ENCODE data around the gene DIDO1. TPM values are rescaled to one million over a fixed set of nuclear protein-coding genes. Genes with fewer than 3 reads are reported as not detected.

DIDO1 gene
- total and polyA plus RNA-seq, 2 donors (not counting 1 experiment from before 2014, with no cell fraction given), result 57.6 to 124 TPM

- no peak overlapping the region for H3K4me3 Mint-ChIP-seq
- no peak for DNase-seq
- ChIA-PET POLR2A (no interaction called here), CTCF (no interaction called here)
- Histone ChIP-seq H2AFZ (ENCODE audit: insufficient read depth, low read depth, low read length, poor library complexity, severe bottlenecking) (no peak overlapping the region), H3K27me3 (replicated peaks in 1 of 4; ENCODE audit: control extremely low read depth in 1 of 4, control insufficient read depth in 3 of 4, insufficient read depth in 4 of 4, low read length in 3 of 4) (peaks cover 0 to 2% (median under 1%) of the 10 kb centered on the region in 4 experiments), H3K4me3 (ENCODE audit: control extremely low read depth in 1 of 5, extremely low read depth in 1 of 5, insufficient read depth in 1 of 5, low read depth in 2 of 5, low read length in 4 of 5) (no peak overlapping the region), H3K4me2 (replicated peaks; ENCODE audit: low read depth, low read length, poor library complexity, severe bottlenecking) (no peak overlapping the region), H3K9ac (ENCODE audit: low read length) (no peak overlapping the region), H3K36me3 (replicated peaks in 1 of 2; ENCODE audit: control extremely low read depth in 1 of 2, control insufficient read depth in 1 of 2, extremely low read depth in 1 of 2, insufficient read depth in 2 of 2, low read length in 1 of 2) (peaks cover 0 to 23% of the 10 kb centered on the region in 2 experiments), H3K27ac (ENCODE audit: low read length in 2 of 2) (no peak overlapping the region), H3K9me3 (ENCODE audit: control extremely low read depth in 1 of 3, control insufficient read depth in 2 of 3, insufficient read depth in 1 of 3, low read length in 2 of 3) (no peaks in the 10 kb centered on the region), H3K4me1 (ENCODE audit: control insufficient read depth in 2 of 2, insufficient read depth in 2 of 2, low read length in 2 of 2) (peaks cover 0 to 5% of the 10 kb centered on the region in 2 donors), H4K20me1 (ENCODE audit: control insufficient read depth, insufficient read depth, low read length, poor library complexity, severe bottlenecking) (no peaks in the 10 kb centered on the region), H3K79me2 (ENCODE audit: control insufficient read depth, insufficient read depth, low read length) (no peaks in the 10 kb centered on the region)
- no peak overlapping the region for H3K27ac Mint-ChIP-seq
- no peaks in the 10 kb centered on the region for H3K9me3 Mint-ChIP-seq (ENCODE audit: insufficient read depth)
- no peak for TF ChIP-seq EZH2 (IDR thresholded peaks at IDR 0.05; ENCODE audit: borderline replicate concordance, insufficient read depth, low read depth, low read length, poor library complexity, severe bottlenecking)
- TF ChIP-seq CTCF (IDR thresholded peaks at IDR 0.05), result no peak
- 89% methylated on average over 5 of the region's 20 CpGs for WGBS (ENCODE audit: insufficient coverage)
- intact Hi-C loops (cut with micrococcal nuclease), result no loop called here
- peaks cover 9% of the 10 kb centered on the region for H3K4me1 Mint-ChIP-seq
- no peaks in the 10 kb centered on the region for H3K27me3 Mint-ChIP-seq
- ATAC-seq (ENCODE audit: low read depth), result no peak
Observed at GRCh38 chr20:62878244-62879038, 47.9 kb downstream of the DIDO1 start.

Data from B cell (primary cell).